ENCODE data around the gene DNER. TPM values are rescaled to one million over a fixed set of nuclear protein-coding genes. Genes with fewer than 3 reads are reported as not detected.

DNER gene
- polyA plus RNA-seq, 1 of the 3 experiments (the other 2 are of a cell fraction), result 1.4 TPM

DNA sequence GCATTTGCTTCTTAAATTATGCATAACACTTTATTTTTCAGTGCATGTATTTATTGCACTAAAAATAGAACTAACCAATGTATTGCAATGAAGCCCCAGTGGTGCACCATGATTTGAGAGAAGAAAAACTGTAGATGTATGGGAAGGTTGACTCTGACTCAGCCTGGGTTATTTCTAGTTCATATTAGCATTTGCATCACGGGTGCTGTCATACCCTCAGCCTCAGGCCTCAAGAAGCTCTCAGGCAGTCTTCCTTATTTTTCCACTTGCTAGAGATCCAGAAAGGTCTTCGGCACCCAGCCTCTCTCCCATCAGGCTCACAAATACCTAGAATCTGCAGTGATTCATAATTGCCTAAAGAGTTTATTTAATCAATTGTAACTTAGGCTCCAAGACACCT, 148.0 kb downstream of the DNER start:
- Histone ChIP-seq H3K9me3 (no peaks in the 10 kb centered on the region), H3K4me1 (ENCODE audit: control insufficient read depth in 1 of 2, insufficient read depth in 2 of 2, low read depth in 1 of 2, low read length in 1 of 2) (no peaks in the 10 kb centered on the region), H3K4me2 (no peak overlapping the region), H2AFZ (ENCODE audit: low read depth) (no peak overlapping the region), H3F3A (replicated peaks; ENCODE audit: insufficient read depth) (no peaks in the 10 kb centered on the region), H3K79me2 (ENCODE audit: insufficient read depth) (no peaks in the 10 kb centered on the region), H3K9ac (no peak overlapping the region), H3K27ac (ENCODE audit: low read depth in 2 of 2, low read length in 1 of 2) (no peak overlapping the region), H3K9me2 (no peaks in the 10 kb centered on the region), H3K36me3 (replicated peaks in 1 of 2; ENCODE audit: control insufficient read depth in 1 of 2, insufficient read depth in 2 of 2, low read length in 1 of 2) (no peaks in the 10 kb centered on the region), H3K4me3 (ENCODE audit: low read depth in 2 of 2, low read length in 1 of 2) (no peak overlapping the region), H3K27me3 (ENCODE audit: insufficient read depth) (no peaks in the 10 kb centered on the region), H4K20me1 (ENCODE audit: insufficient read depth) (no peaks in the 10 kb centered on the region)
- ChIA-PET CTCF (interaction anchor here (1.5 kb wide), 1 partner anchor 17 kb away, joined by 4 read pairs; no protein-coding TSS in a partner anchor), POLR2A (no interaction called here)
- no peak for TF ChIP-seq EZH2phosphoT487 (IDR thresholded peaks at IDR 0.05; ENCODE audit: borderline replicate concordance, low read depth)
- TF ChIP-seq TCF12 (IDR thresholded peaks at IDR 0.05), result no peak
- DNase-seq, result no peak
- WGBS (ENCODE audit: low lambda C conversion rate), result 55% methylated on average over 2 of the region's 2 CpGs

DNA sequence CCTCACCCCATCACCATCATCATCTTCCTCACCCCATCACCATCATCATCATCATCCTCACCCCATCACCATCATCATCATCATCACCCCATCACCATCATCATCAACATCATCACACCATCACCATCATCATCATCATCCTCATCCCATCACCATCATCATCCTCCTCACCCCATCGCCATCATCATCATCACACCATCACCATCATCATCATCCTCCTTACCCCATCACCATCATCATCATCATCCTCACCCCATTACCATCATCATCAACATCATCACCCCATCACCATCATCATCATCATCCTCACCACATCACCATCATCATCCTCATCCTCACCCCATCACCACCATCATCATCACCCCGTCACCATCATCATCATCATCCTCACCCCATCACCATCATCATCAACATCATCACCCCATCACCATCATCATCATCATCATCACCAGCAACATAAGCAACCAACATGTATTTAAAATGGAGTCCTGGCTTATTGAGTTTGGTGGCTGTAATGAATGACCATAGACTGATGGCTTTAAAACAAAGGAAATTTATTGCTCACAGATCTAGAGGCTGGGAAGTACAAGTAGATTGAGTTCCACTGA, 150.0 kb downstream of the DNER start:
- 36% methylated on average over 2 of the region's 2 CpGs for WGBS (ENCODE audit: low lambda C conversion rate)
- no peaks in the 10 kb centered on the region for H3K27me3 ChIP-seq (ENCODE audit: insufficient read depth)
- H3K9ac ChIP-seq, result no peak overlapping the region
- no peaks in the 10 kb centered on the region for H3K9me2 ChIP-seq
- H3K9me3 ChIP-seq, result no peaks in the 10 kb centered on the region
- no peak overlapping the region for H3K4me2 ChIP-seq
- H3K36me3 ChIP-seq (replicated peaks in 1 of 2; ENCODE audit: control insufficient read depth in 1 of 2, insufficient read depth in 2 of 2, low read length in 1 of 2), result no peaks in the 10 kb centered on the region
- no peak overlapping the region for H3K27ac ChIP-seq (ENCODE audit: low read depth in 2 of 2, low read length in 1 of 2)
- no peak for DNase-seq
- no peak overlapping the region for H2AFZ ChIP-seq (ENCODE audit: low read depth)
- no peaks in the 10 kb centered on the region for H3F3A ChIP-seq (replicated peaks; ENCODE audit: insufficient read depth)
- H4K20me1 ChIP-seq (ENCODE audit: insufficient read depth), result no peaks in the 10 kb centered on the region
- TF ChIP-seq RAD21 (IDR thresholded peaks at IDR 0.05; ENCODE audit: low read length) (no peak), NRF1 (IDR thresholded peaks at IDR 0.05; ENCODE audit: low read depth, low read length) (no peak), YY1 (IDR thresholded peaks at IDR 0.05; ENCODE audit: low read depth) (no peak), JUND (IDR thresholded peaks at IDR 0.05) (no peak)
- TF ChIP-seq, protein P1, sequence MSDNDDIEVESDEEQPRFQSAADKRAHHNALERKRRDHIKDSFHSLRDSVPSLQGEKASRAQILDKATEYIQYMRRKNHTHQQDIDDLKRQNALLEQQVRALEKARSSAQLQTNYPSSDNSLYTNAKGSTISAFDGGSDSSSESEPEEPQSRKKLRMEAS (IDR thresholded peaks at IDR 0.05; ENCODE audit: low read depth), result no peak
- CTCF ChIA-PET, result no interaction called here
- no peaks in the 10 kb centered on the region for H3K4me1 ChIP-seq (ENCODE audit: control insufficient read depth in 1 of 2, insufficient read depth in 2 of 2, low read depth in 1 of 2, low read length in 1 of 2)
- POLR2A ChIA-PET, result no interaction called here
- H3K4me3 ChIP-seq (ENCODE audit: low read depth in 2 of 2, low read length in 1 of 2), result no peak overlapping the region
- H3K79me2 ChIP-seq (ENCODE audit: insufficient read depth), result no peaks in the 10 kb centered on the region

DNA sequence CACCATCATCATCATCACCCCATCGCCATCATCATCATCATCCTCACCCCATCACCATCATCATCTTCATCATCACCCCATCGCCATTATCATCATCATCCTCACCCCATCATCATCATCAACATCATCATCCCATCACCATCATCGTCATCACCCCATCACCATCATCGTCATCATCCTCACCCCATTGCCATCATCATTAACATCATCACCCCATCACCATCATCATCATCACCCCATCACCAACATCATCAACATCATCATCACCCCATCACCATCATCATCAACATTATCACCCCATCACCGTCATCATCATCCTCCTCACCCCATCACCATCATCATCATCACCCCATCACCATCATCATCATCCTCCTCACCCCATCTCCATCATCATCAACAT, 151.0 kb downstream of the DNER start:
- DNase-seq, result no peak
- Histone ChIP-seq H3K4me1 (ENCODE audit: control insufficient read depth in 1 of 2, insufficient read depth in 2 of 2, low read depth in 1 of 2, low read length in 1 of 2) (no peaks in the 10 kb centered on the region), H3K9me3 (no peaks in the 10 kb centered on the region), H3K9ac (no peak overlapping the region), H2AFZ (ENCODE audit: low read depth) (no peak overlapping the region), H3K79me2 (ENCODE audit: insufficient read depth) (no peaks in the 10 kb centered on the region), H3K4me2 (no peak overlapping the region), H4K20me1 (ENCODE audit: insufficient read depth) (no peaks in the 10 kb centered on the region), H3K27me3 (ENCODE audit: insufficient read depth) (no peaks in the 10 kb centered on the region), H3F3A (replicated peaks; ENCODE audit: insufficient read depth) (no peaks in the 10 kb centered on the region), H3K36me3 (replicated peaks in 1 of 2; ENCODE audit: control insufficient read depth in 1 of 2, insufficient read depth in 2 of 2, low read length in 1 of 2) (no peaks in the 10 kb centered on the region), H3K27ac (ENCODE audit: low read depth in 2 of 2, low read length in 1 of 2) (no peak overlapping the region), H3K9me2 (no peaks in the 10 kb centered on the region), H3K4me3 (ENCODE audit: low read depth in 2 of 2, low read length in 1 of 2) (no peak overlapping the region)
- ChIA-PET CTCF (no interaction called here), POLR2A (no interaction called here)
- TF ChIP-seq TAF1 (IDR thresholded peaks at IDR 0.05; ENCODE audit: borderline replicate concordance, low read depth, low read length) (no peak), ZBTB33 (IDR thresholded peaks at IDR 0.05; ENCODE audit: borderline replicate concordance, low read depth) (no peak), CHD2 (IDR thresholded peaks at IDR 0.05; ENCODE audit: low read length, partially characterized antibody) (no peak), FOXM1 (IDR thresholded peaks at IDR 0.05; ENCODE audit: low read depth) (no peak), TCF12 (IDR thresholded peaks at IDR 0.05) (no peak)
- TF ChIP-seq, protein P2, sequence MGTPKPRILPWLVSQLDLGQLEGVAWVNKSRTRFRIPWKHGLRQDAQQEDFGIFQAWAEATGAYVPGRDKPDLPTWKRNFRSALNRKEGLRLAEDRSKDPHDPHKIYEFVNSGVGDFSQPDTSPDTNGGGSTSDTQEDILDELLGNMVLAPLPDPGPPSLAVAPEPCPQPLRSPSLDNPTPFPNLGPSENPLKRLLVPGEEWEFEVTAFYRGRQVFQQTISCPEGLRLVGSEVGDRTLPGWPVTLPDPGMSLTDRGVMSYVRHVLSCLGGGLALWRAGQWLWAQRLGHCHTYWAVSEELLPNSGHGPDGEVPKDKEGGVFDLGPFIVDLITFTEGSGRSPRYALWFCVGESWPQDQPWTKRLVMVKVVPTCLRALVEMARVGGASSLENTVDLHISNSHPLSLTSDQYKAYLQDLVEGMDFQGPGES (IDR thresholded peaks at IDR 0.05; ENCODE audit: low read depth, low read length), result no peak
- WGBS (ENCODE audit: low lambda C conversion rate), result 37% methylated on average over 5 of the region's 5 CpGs
